HG03558 (cell line): ENCODE measurements around the gene SDCBP2.
"Not testable (repeated sequence)": the region's sequence is repeated elsewhere in the genome, so short reads cannot be mapped to it uniquely, and the experiment has no call there.

Source experiments
- ATAC-seq: cut with Tn5 transposase; IDR thresholded peaks from one replicate; pipeline ENCODE4 v1.9.1; 2021; ENCODE audit warnings: moderate number of reproducible peaks; ENCODE audit not compliant: unreplicated experiment; ENCODE audit errors: extremely low read depth

Gene SDCBP2

GRCh38 chr20:1360094-1360846 is 31.3 kb upstream of the SDCBP2 start:
- no peak for ATAC-seq

- no peak for ATAC-seq
Measured at GRCh38 chr20:1357921-1358671, 29.2 kb upstream of the SDCBP2 start.

- ATAC-seq: no peak
Measured at GRCh38 chr20:1353956-1354355, 25.0 kb upstream of the SDCBP2 start.

- no peak for ATAC-seq
Measured at GRCh38 chr20:1346315-1346969, 17.5 kb upstream of the SDCBP2 start.

GRCh38 chr20:1345756-1346093 is 16.8 kb upstream of the SDCBP2 start:
- ATAC-seq: no peak

- ATAC-seq: no peak
Measured at GRCh38 chr20:1345030-1345755, 16.3 kb upstream of the SDCBP2 start.

- ATAC-seq: not testable (repeated sequence)
Measured at GRCh38 chr20:1343446-1344124, 14.6 kb upstream of the SDCBP2 start.

GRCh38 chr20:1341561-1342265 is 12.8 kb upstream of the SDCBP2 start:
- no peak for ATAC-seq

- ATAC-seq: no peak
Measured at GRCh38 chr20:1338801-1339200, 9.9 kb upstream of the SDCBP2 start.

GRCh38 chr20:1338096-1338495 is 9.2 kb upstream of the SDCBP2 start:
- ATAC-seq: no peak

- ATAC-seq: no peak
Measured at GRCh38 chr20:1337441-1337840, 8.5 kb upstream of the SDCBP2 start.

GRCh38 chr20:1336699-1337367 is 7.9 kb upstream of the SDCBP2 start:
- no peak for ATAC-seq

GRCh38 chr20:1335961-1336698 is 7.2 kb upstream of the SDCBP2 start:
- no peak for ATAC-seq

- no peak for ATAC-seq
Measured at GRCh38 chr20:1334761-1335160, 5.8 kb upstream of the SDCBP2 start.

GRCh38 chr20:1334370-1334731 is 5.4 kb upstream of the SDCBP2 start:
- ATAC-seq: no peak

- ATAC-seq: no peak
Measured at GRCh38 chr20:1333462-1334369, 4.8 kb upstream of the SDCBP2 start.

GRCh38 chr20:1332749-1333300 is 3.9 kb upstream of the SDCBP2 start:
- ATAC-seq: no peak
